B cell (primary cell): Measurements from ENCODE around the gene SPCS3. TPM values are rescaled to one million over a fixed set of nuclear protein-coding genes. Genes with fewer than 3 reads are reported as not detected.

Source experiments
- ATAC-seq: fragments of 200-7000 bp; cut with Tn5 transposase; one replicate; pipeline ENCODE4 v1.10.0; 2021; ENCODE audit warnings: low read depth, mild to moderate bottlenecking, moderate number of reproducible peaks, moderate library complexity
- CTCF ChIA-PET: fragments of 350-600 bp; sonication (Branson Sonifier 250); formaldehyde crosslinking; loops from one replicate; lab custom pipeline; 2021; ENCODE audit warnings: antibody characterized with exemption, inconsistent platforms; lab: Charles Lee
- POLR2A ChIA-PET: fragments of 350-600 bp; sonication (Branson Sonifier 250); formaldehyde crosslinking; loops from one replicate; lab custom pipeline; 2021; ENCODE audit warnings: antibody characterized with exemption; lab: Charles Lee
- DNase-seq: peaks from one replicate; pipeline ENCODE4 v3.0.0; 2013
- H2AFZ ChIP-seq: 2 replicates; pipeline ENCODE4 v1.6.1; 2012; ENCODE audit warnings: mild to moderate bottlenecking, low read depth, low read length; ENCODE audit not compliant: insufficient read depth, poor library complexity, severe bottlenecking
- H3K27ac ChIP-seq, 2 donors: 1 replicate in 1 of 2; 2 replicates in 1 of 2; pipeline ENCODE4 v1.5.1; 2012 to 2013; ENCODE audit warnings: low read length in 2 of 2, mild to moderate bottlenecking in 2 of 2, moderate library complexity in 1 of 2
- H3K27me3 ChIP-seq, 4 experiments: fragments of 200-600 bp in 1 of 4; sonication (generic) in 1 of 4; replicated peaks in 1 of 4; 1 replicate in 2 of 4; 2 replicates in 2 of 4; pipeline versions ENCODE4 v1.6.1 to v1.7.0; 2013 to 2016; ENCODE audit warnings: low read length in 3 of 4, mild to moderate bottlenecking in 2 of 4, mixed read lengths in 1 of 4, moderate library complexity in 1 of 4; ENCODE audit not compliant: insufficient read depth in 4 of 4, control insufficient read depth in 3 of 4; ENCODE audit errors: control extremely low read depth in 1 of 4
- H3K36me3 ChIP-seq, 2 experiments: replicated peaks in 1 of 2; 1 replicate in 1 of 2; 2 replicates in 1 of 2; pipeline versions ENCODE4 v1.6.1 to v1.7.1; 2013; ENCODE audit warnings: low read length in 1 of 2; ENCODE audit not compliant: insufficient read depth in 2 of 2, control insufficient read depth in 1 of 2; ENCODE audit errors: control extremely low read depth in 1 of 2, extremely low read depth in 1 of 2
- H3K4me1 ChIP-seq, 2 donors: fragments of 200-600 bp in 1 of 2; sonication (generic) in 1 of 2; 1 replicate in 1 of 2; 2 replicates in 1 of 2; pipeline versions ENCODE4 v1.5.1 to v1.6.1; 2013 to 2017; ENCODE audit warnings: low read length in 2 of 2; ENCODE audit not compliant: control insufficient read depth in 2 of 2, insufficient read depth in 2 of 2
- H3K4me2 ChIP-seq: replicated peaks from 2 replicates; pipeline ENCODE3; 2012; ENCODE audit warnings: mild to moderate bottlenecking, low read depth, low read length; ENCODE audit not compliant: poor library complexity, severe bottlenecking
- H3K4me3 ChIP-seq, 5 experiments: fragments of 200-600 bp in 1 of 5; sonication (generic) in 1 of 5; 1 replicate in 3 of 5; 2 replicates in 2 of 5; pipeline versions ENCODE4 v1.5.1 to v1.7.0; 2011 to 2016; ENCODE audit warnings: low read length in 4 of 5, mild to moderate bottlenecking in 4 of 5, low read depth in 2 of 5, control low read depth in 1 of 5, moderate library complexity in 1 of 5; ENCODE audit not compliant: insufficient read depth in 1 of 5; ENCODE audit errors: control extremely low read depth in 1 of 5, extremely low read depth in 1 of 5
- H3K79me2 ChIP-seq: fragments of 200-600 bp; sonication (generic); one replicate; pipeline ENCODE4 v1.6.0; 2016; ENCODE audit warnings: low read length; ENCODE audit not compliant: control insufficient read depth, insufficient read depth
- H3K9ac ChIP-seq: fragments of 200-600 bp; sonication (generic); 2 replicates; pipeline ENCODE4 v1.6.1; 2017; ENCODE audit warnings: mild to moderate bottlenecking, low read length, moderate library complexity
- H3K9me3 ChIP-seq, 3 donors: one replicate each; pipeline versions ENCODE4 v1.6.1 to v1.7.1; 2013; ENCODE audit warnings: low read length in 2 of 3; ENCODE audit not compliant: control insufficient read depth in 2 of 3, insufficient read depth in 1 of 3; ENCODE audit errors: control extremely low read depth in 1 of 3
- H4K20me1 ChIP-seq: 2 replicates; pipeline ENCODE4 v1.6.0; 2012; ENCODE audit warnings: mild to moderate bottlenecking, low read length; ENCODE audit not compliant: insufficient read depth, control insufficient read depth, poor library complexity, severe bottlenecking
- H3K27ac Mint-ChIP-seq: one replicate; pipeline ENCODE4 v1.8.0; 2021; ENCODE audit warnings: mixed read lengths
- H3K27me3 Mint-ChIP-seq: one replicate; pipeline ENCODE4 v1.8.0; 2021; ENCODE audit warnings: mixed read lengths
- H3K4me1 Mint-ChIP-seq: one replicate; pipeline ENCODE4 v1.8.0; 2021; ENCODE audit warnings: mixed read lengths
- H3K4me3 Mint-ChIP-seq: one replicate; pipeline ENCODE4 v1.8.0; 2021; ENCODE audit warnings: mixed read lengths
- H3K9me3 Mint-ChIP-seq: one replicate; pipeline ENCODE4 v1.8.0; 2022; ENCODE audit warnings: mixed read lengths; ENCODE audit not compliant: insufficient read depth
- EZH2 ChIP-seq: IDR thresholded peaks from 2 replicates; pipeline ENCODE4 v1.6.1; 2012; ENCODE audit warnings: borderline replicate concordance, low read depth, mild to moderate bottlenecking, moderate library complexity, low read length; ENCODE audit not compliant: insufficient read depth, poor library complexity, severe bottlenecking
- WGBS: methylation state at CpG from one replicate; pipeline ENCODE4 v1.1.5; 2013; ENCODE audit warnings: missing lambda C conversion rate; ENCODE audit not compliant: insufficient coverage; 5-methylcytosine and 5-hydroxymethylcytosine counted together
- intact Hi-C: fragments of 100-400 bp; cut with micrococcal nuclease; formaldehyde crosslinking; loops from one replicate; pipeline ENCODE4 v1.10.0; 2022
- polyA plus RNA-seq: library from polyadenylated mRNA; depleted of rRNA; stranded (reverse); fragments of >200 nt; gene quantifications from 2 replicates; pipeline ENCODE4 v1.2.3, GENCODE V29; 2012
- total RNA-seq, 2 donors: library from RNA; stranded (reverse); fragments of 120-200 nt in 1 of 2; gene quantifications; 1 replicate in 1 of 2; 2 replicates in 1 of 2; pipeline versions ENCODE4 v1.2.3 to v1.2.4, GENCODE V29; 2013 to 2022
- TF ChIP-seq, protein P1 (sequence below): fragments of 200-600 bp; IDR thresholded peaks from one replicate; pipeline ENCODE4 v1.8.0; 2022; ENCODE audit warnings: antibody characterized with exemption, mild to moderate bottlenecking

SPCS3 gene
- total and polyA plus RNA-seq, 2 donors (not counting 1 experiment from before 2014, with no cell fraction given) = 27.8 to 92.4 TPM

DNA sequence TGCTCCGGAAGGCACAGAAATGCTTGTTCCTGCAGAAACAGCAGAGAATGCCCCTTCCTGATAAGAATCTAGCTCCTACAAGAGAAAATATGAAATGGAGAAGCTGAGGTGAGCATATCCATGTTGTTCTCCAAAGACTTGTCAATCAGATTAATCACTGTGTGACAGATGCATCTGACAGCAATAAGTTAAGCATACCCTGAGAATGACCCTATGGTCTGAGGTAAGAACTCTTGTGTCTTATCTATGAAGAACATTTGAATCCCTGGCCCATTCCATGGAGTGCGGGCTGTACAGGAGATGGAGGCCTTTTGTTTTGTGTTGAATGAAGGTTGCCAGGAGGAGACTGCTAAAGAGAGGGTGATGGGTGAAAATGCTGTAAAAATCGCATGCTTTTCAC is 29.2 kb upstream of the SPCS3 start:
- no peak overlapping the region for H3K9ac ChIP-seq
- no peak overlapping the region for H3K4me2 ChIP-seq
- H3K27ac ChIP-seq = no peak overlapping the region
- no peaks in the 10 kb centered on the region for H4K20me1 ChIP-seq
- Mint-ChIP-seq H3K9me3 (no peaks in the 10 kb centered on the region), H3K4me3 (no peak overlapping the region), H3K4me1 (no peaks in the 10 kb centered on the region), H3K27ac (no peak overlapping the region), H3K27me3 (peaks cover 4% of the 10 kb centered on the region)
- ChIA-PET POLR2A (no interaction called here), CTCF (no interaction called here)
- H2AFZ ChIP-seq = no peak overlapping the region
- H3K4me3 ChIP-seq = no peak overlapping the region
- no peak for TF ChIP-seq EZH2
- TF ChIP-seq, protein P1, sequence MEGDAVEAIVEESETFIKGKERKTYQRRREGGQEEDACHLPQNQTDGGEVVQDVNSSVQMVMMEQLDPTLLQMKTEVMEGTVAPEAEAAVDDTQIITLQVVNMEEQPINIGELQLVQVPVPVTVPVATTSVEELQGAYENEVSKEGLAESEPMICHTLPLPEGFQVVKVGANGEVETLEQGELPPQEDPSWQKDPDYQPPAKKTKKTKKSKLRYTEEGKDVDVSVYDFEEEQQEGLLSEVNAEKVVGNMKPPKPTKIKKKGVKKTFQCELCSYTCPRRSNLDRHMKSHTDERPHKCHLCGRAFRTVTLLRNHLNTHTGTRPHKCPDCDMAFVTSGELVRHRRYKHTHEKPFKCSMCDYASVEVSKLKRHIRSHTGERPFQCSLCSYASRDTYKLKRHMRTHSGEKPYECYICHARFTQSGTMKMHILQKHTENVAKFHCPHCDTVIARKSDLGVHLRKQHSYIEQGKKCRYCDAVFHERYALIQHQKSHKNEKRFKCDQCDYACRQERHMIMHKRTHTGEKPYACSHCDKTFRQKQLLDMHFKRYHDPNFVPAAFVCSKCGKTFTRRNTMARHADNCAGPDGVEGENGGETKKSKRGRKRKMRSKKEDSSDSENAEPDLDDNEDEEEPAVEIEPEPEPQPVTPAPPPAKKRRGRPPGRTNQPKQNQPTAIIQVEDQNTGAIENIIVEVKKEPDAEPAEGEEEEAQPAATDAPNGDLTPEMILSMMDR = no peak
- ATAC-seq (no peak), DNase-seq (no peak)
- H3K27me3 ChIP-seq = no peaks in the 10 kb centered on the region
- H3K36me3 ChIP-seq = no peaks in the 10 kb centered on the region
- WGBS = 100% methylated on average over 1 of the region's 3 CpGs
- H3K4me1 ChIP-seq = no peaks in the 10 kb centered on the region
- intact Hi-C loops = no loop called here
- no peaks in the 10 kb centered on the region for H3K9me3 ChIP-seq
- H3K79me2 ChIP-seq = no peaks in the 10 kb centered on the region

DNA sequence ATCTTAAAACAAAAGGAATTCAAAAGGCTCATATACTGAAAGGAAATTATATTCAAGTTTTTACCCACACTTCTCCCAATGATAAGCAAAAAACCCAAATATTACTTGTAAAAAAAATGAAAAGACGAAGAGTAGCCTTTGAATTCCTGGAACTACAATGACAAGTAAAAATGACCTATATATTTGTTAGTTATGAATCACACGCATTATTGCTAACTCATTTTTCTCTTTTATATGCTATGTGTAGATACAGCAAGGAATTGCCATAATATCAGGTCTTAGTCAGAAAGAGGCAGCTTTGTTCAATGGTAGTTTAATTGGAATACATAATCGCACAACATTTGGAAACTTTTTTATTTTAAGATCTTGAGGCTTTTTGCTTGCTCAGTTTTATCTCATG is 28.0 kb upstream of the SPCS3 start:
- H3K4me1 Mint-ChIP-seq = no peaks in the 10 kb centered on the region
- DNase-seq = no peak
- H3K9me3 Mint-ChIP-seq = no peaks in the 10 kb centered on the region
- no peak for ATAC-seq
- H3K4me1 ChIP-seq = no peaks in the 10 kb centered on the region
- no peaks in the 10 kb centered on the region for H4K20me1 ChIP-seq
- H2AFZ ChIP-seq = no peak overlapping the region
- H3K79me2 ChIP-seq = no peaks in the 10 kb centered on the region
- no peak overlapping the region for H3K4me3 ChIP-seq
- H3K36me3 ChIP-seq = no peaks in the 10 kb centered on the region
- H3K4me2 ChIP-seq = no peak overlapping the region
- TF ChIP-seq EZH2 = no peak
- TF ChIP-seq, protein P1 = no peak
- H3K27me3 Mint-ChIP-seq = peaks cover 4% of the 10 kb centered on the region
- H3K9me3 ChIP-seq = no peaks in the 10 kb centered on the region
- no peaks in the 10 kb centered on the region for H3K27me3 ChIP-seq
- no peak overlapping the region for H3K27ac Mint-ChIP-seq
- H3K27ac ChIP-seq = no peak overlapping the region
- intact Hi-C loops = no loop called here
- no CpG with 5 or more reads among the region's 3 CpGs for WGBS
- no peak overlapping the region for H3K4me3 Mint-ChIP-seq
- no peak overlapping the region for H3K9ac ChIP-seq
- POLR2A ChIA-PET = no interaction called here
- CTCF ChIA-PET = no interaction called here
